NCI-H146 (cell line): ENCODE measurements around the gene PDCD4.
A peak's percentile ranks its signal among the peaks of the same experiment; 100 is the strongest.
"Not testable (repeated sequence)": the region's sequence is repeated elsewhere in the genome, so short reads cannot be mapped to it uniquely, and the experiment has no call there.

Experiments
- DNase-seq: peaks from one replicate; lab custom pipeline; 2025; lab: John Stamatoyannopoulos, UW

PDCD4 gene

DNA sequence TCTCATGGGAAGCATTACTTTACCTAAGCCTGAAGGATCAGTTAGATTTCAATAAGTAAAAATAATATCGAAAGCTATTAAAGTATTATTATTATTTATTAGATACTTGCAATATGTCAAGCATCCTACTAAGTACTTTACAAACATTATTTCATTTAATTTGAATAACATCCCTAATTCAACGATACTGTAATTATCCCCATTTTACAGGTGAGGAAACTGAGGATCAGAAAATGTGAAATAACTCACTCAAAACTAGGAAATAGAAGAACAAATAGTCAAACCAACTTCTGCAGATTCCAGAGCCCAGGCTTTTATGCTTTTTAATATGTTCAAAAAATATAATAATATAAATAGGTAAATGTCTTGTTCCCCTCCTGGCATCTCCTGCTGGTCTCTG lies 10.3 kb upstream of the PDCD4 start:
- no peak for DNase-seq

DNA sequence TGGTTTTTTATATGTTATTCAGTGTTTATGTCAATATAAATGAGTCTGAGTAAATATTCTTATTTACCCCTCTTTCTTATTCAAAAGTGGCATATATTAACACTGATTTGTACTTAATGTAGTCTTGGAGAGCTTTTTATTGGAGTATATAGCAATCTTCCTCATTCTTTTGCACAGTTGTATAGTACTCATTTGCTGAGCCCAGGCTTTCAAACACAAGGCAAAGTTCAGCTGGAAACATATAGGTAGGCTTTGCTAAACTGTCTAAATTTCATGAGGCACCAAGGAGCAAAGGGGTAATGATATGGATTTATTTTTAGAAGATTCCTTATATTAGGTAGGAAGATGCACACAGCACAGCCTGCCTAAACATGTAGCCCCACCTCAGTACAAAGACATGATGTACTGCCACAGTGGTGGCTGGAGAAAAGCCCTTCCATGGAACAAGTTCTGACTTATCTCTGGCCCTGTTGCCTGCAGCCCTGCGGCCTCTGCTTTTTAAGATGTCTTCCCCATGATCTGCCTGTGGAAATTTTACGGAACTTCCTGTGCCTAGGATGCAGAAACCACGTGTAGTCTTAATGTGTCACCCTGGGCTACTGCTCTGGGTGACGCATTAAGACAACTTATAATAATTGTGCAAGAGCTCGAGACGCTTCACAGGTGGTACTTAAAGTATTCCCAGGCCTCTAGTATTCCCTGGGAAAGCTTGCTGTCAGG lies 9.6 kb upstream of the PDCD4 start:
- DNase-seq, result no peak

DNA sequence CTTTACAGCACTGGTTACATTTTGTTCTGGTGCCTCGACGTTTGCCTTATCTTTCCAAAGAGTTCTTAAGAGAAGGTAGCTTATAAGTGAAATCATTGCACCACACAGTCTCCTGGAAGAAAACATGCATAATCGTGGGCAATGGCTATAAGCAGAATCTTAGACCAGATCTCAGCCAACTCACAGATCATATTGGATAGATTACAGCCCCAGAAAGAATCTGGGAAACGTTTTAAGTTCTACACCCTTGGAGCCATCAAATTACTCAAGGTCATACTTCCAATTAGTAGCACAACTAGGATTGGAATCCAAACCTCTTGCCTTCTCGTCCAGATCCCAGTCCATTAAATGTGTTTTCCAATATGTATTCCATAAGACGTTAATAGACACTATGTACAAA lies 8.8 kb upstream of the PDCD4 start:
- no peak for DNase-seq

DNA sequence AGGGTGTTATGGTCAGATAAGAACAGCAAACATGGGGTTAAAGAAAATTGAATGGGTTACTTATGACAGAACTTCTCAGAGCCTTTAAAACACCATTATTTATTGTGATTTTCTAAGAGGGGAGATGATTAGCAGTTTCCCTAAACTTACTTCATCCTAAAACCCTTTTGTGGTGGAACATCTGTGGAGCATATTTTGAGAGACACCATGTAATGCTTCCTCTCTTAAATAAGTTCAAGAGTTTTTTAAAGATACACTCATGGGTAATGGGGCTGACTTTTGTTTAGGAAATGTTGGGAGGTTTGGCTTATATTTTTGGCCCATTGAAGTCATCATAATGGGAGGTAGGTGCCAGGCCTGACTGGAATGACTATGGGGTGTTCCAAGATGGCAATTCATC lies 8.4 kb upstream of the PDCD4 start:
- no peak for DNase-seq

DNA sequence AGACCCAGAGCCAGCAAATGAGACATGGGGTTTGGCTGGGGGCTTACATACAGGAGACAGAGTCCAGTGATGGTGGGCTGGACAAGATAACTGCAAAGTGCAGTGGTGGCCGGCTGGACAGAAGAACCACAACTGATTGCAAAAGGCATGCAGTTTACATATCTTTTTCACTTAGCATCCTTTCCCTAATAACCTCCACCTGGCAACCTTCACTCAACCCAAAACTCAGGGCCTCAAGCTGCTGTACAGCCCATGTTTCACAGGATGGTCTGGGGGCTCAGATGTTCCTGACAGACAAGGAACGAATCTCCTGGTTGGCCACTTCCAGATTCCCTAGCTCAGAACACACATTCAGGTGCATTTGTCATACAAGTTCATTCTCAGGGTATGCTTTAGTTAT lies 7.8 kb upstream of the PDCD4 start:
- no peak for DNase-seq

DNA sequence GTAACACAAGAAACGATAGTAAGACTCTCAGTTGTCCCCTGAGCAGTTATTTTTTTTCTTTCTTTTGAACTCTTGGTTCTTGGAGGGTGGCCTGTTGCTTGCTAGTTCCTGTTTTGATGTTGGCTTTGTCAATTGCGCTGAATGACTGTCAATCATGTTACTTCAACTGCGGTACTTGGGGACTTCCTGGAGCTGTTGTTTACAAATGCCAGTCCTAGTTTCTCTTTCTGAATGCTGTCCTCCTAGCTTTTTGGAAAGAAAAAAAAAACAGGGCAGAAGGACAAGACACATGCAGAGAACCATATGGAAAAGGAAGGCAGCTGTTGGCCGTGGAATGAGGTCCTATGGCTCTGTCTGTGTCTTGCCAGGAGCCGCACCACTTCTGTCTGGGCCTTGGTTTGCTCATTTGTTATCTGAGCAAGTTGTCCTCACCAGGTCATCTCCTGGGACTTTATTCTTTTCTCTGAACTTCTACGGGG lies 7.0 kb upstream of the PDCD4 start:
- no peak for DNase-seq

DNA sequence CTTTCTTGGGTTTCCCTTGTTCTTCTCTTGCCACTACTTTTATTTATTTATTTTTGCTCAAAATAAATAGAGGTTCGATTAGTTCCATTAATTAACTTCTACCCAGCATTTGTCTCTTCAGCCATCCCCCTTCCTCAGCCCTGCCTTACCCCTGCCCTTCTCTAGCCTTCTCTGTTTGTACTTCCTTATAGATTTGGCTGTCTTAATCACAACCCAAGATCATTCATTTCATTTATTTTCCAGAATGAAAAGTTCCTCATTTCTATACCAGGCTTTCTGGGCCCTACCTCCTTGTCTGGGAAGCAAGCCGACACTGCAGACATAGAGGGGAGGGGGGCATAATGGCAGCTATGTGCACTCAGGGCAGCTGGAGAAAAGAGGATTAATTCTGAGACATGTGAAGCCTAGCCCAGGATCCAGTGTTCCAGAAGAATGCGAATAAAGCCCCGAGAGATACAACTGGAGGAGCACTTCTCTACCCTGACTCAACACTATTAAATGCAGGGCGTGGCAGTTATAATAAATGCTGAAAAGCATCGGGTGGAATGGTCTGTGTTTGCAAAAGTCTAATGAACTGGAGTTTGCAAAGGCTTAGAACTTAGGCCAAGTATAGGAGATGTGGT lies 6.4 kb upstream of the PDCD4 start:
- no peak for DNase-seq

DNA sequence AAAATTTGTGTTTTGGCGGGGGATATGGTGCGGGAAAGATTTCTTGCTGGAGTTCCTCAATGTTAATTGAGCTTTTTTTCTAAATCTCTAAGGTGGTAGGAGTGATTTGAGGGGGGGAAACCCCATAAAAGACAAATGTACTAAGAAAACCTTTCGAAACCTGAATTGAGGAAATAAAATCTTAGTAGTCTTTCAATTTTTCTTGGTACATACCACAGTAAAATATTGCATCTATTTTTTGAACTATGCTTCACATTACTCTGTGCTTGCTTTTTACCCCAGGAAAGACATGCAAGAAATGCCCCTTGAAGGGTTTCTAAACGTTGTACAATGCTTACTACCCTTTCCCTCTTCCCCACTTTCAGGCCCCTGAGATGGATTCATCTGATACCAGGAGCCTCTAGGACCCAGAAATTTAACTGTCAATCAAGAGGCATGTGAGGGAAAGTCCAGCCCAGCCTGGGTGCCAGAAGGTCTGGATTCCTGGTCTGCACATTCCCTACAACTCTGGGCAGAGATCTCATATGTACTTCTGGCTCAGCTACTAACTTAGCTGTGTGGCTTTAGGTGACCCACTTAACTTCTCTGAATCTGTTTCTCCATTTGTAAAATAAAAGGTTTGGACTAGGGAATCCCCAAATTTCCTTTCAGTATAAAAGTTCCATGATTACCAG lies 5.8 kb upstream of the PDCD4 start:
- DNase-seq, result no peak

DNA sequence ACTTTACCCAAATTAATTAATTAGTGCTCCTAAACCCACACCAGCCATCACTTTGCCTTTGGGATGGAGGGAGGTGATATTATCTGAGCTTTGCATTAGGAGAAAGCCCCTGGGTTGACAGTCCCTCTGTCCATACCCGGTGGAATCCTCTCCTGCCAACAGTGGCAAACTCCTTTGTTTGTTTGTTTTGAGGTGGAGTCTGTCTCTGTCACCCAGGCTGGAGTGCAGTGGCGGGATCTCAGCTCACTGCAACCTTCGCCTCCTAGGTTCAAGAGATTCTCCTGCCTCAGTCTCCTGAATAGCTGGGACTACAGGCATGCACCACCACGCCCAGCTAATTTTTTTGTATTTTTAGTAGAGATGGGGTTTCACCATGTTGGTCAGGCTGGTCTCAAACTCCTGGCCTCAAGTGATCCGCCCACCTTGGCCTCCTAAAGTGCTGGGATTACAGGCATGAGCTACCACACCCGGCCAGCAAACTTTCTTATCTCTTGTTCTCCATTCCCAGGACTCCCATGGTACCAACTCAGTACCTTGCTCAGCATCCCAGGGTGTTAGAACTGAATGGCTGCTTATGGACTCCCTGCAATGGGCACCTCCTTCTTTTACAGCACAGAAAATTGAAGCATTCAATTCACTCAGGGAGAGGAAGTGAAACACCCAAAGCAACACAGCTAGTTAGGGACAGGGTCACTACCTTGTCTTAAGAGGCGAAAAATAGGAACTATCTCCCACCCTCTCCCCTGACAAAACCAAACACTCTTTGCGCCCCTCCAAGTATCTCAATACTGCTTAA lies 4.5 kb upstream of the PDCD4 start:
- DNase-seq, result not testable (repeated sequence)

DNA sequence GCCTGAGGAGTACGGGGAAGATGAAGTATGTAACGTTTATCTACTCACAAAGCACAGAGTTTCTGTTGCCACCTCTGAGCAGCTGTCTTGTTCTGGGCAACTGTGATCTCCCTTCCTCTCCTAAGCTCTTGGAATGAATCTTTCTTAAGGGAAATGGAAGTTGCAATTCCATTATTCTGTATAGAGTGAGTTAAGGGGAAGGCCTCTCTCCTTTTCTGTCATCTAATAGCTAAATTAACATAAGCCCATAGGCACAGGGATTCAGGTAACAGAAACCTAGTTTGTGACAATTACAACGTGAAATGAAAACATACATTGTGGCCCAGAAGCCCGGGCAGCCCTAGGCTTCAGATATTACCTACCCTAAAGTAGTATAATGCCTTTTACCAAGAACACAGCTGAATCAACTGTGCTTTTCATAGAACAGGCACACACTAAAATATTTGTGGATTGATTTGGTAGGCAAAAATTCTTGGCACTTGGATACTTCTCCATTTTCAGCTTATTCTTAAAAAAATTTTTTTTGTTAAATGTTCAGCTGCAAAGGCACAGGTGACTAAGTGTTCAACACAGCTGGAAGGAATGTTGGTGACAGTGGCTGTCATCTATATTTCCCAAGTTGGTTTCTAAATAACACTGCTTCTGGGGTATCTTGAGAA lies 3.8 kb upstream of the PDCD4 start:
- DNase-seq, result no peak

DNA sequence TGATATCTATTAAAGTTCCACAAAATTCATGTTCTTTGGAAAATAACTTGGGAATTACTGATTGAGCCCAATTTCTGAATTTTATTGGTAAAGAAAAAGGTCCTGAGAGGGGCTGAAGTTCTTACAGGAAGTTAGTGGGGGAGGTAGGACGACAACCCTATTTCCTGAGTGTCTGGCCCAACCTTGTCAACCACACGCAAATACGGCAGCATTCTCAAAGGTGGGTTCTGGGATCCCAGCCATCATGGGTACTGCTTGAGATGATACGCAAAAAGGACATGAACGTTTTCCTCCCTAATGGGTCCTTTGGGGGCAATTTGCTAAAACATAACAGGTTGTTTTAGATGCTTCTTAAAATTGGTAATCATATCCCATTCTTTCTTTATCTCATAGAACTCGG lies 2.7 kb upstream of the PDCD4 start:
- no peak for DNase-seq

DNA sequence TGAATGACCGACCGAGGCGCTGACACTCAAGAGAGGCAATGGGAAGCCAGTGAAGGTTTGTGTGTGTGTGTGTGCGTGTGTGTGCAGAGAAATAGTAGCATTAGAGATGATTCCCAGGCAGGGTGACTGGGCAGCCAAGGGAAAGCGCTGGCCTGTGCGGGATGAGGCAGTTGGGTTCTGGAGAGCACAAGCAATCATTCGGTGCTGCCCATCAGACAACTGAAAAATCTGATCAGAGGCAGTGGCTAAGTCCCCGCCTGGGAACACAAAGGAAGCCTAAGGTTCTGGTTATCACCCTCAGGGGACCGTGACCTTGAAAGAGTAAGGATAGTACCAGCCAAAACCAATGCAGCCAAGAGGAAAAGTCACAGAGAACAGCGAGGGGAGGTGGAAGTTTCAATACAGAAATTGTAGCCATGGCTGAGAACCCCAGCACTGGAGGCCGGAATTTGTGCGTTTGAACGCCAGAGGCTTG lies 868 bp upstream of the PDCD4 start:
- peak; percentile 8 for DNase-seq

DNA sequence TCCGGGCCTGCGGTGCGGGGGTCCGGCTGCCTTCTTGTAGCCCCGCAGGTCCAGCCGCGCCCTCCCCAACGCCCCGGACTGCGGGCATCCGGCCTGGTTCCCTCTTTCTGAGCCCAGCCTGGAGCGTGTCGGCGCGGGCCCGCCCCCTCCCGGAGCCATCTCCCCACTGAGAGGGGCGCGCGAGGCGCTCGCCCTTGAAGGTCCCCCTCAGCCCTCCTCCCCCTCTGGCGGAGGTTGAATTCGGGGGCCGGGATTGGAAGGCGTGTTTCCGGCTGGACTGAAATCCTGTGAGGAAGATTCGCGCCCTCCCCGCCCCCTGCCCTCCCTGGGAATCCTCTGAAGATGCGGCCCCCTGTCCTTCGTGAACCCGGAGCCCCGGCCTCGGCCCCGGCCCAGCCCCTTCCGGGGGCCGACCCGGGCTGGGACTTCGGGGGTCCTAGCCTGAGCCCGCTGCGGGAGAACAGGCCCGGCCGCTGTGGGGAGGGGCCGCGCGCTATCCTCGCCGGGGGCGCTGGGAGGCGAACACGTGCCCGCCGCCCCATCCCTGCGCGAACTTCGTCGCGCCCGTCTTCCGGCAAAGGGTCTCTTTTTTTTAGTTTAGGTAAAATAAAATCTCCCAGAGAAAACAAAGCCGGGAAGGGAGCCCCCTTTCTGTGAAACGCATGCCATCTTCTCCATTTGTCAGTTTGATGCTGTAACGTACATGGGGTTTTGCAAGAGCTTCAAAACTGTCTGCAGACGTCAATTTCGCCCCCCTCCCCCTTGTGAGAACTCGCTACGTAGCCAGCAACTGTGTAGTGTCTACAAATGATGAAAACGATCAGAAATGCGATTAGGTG lies 636 bp downstream of the PDCD4 start:
- DNase-seq, result peak; percentile 83

DNA sequence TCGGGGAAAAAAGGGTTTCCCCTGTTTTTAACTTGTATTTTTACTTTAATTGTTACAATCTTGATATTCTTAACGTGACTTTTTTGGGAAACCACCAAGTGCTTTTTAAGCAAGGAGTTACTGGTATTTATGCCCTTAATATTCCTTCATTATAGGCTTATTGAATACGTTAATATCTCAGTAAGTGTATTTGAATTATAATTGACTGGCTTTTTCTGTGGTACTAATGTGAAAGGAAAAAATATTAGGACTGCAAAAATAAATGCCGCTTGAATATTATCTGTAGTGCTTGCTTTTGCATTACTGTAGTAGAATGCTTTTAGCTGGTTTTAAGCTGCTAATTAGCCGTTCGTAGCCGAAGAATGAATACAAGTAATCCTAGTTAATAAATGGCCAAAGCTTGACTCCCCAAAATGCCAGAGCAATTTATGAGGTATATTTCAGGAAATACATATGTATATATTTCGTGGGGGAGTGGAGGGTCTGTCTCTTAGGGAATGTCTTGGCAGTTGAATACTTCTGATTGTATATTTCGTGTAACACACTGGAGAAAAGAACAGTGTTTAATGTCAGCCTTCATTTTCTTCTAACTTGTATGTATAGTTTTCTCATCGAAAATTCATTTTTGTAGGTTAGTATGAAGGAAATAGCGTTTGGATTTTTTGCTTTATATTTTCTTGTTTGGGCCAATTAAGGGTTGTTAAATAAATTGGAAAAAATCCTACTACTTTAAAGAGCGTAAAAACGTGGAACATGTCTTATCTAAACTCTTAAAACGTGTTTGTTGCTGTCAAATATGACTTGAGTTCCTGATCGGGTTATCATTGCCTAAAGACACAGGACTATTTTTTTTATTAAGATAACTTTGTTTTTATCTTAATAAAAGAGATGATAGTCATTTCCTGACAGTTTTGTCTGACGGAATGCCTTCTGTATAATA lies 1.5 kb downstream of the PDCD4 start:
- no peak for DNase-seq

DNA sequence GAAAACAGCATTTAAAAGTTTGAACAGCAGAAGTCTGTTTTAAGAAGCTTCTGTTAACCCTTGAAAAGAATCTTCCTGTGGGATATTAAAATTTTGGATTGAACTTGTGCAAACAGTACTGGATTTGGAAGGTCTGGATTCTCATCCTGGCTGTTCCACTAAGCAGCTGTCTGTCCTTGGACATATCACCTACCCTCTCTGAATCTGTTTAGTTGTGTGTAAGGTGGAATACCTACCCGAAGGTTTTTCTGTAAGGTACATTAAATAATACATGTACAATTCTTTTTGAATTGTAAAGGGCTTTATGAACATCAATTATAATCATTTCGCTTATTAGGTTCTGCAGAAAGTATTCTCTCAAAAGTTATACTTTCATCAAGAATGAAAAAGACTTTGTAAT lies 2.2 kb downstream of the PDCD4 start:
- no peak for DNase-seq

DNA sequence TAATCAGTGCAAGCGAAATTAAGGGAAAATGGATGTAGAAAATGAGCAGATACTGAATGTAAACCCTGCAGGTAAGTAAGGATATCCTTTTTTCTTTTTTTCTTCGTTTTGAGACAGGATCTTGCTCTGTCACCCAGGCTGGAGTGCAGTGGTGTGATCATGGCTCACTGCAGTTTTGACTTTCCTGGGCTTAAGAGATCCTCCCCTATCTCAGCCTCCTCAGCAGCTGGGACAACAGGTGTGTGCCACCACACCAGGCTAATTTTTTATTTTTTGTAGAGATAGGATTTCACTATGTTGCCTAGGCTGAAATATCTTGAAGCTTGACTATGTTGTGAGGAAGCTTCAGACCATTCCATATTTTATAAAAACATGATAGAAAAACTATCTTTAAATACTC lies 4.3 kb downstream of the PDCD4 start:
- no peak for DNase-seq

DNA sequence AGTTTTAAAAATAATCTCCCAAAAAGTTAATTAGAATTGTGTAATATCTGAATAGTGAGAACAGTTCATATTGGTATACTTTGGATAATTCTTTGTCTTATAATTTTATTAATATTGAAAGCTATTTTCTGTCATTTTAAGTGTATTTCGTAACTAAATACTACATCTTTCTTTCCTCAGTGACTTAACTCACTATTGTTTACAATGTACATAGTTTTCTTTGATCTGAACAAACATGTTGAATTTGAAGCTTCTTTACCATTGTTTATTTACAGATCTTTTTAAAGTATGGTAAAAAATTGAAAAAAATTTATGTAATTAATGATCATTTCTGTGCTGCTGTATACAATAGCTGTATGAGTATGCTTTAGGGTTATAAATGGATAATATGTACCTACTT lies 5.1 kb downstream of the PDCD4 start:
- no peak for DNase-seq

DNA sequence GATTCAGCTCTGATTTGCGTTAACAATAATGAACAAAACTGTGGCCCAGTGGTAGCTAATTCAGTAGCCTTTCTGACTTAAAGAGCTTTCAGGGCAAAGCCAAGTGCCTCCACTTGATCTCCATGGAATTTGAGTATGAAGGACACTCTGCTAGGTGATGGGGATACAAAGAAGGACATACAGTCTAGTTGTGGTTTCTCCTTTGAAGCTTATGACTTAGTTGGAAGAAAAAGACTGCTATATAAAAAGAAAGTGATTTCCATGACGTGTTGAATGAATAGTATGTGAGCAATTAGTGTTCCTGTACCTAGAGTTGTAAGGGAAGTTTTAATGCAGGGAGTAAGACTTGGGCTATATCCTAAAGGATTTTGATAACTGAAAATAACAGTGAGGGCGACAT lies 8.3 kb downstream of the PDCD4 start:
- no peak for DNase-seq

DNA sequence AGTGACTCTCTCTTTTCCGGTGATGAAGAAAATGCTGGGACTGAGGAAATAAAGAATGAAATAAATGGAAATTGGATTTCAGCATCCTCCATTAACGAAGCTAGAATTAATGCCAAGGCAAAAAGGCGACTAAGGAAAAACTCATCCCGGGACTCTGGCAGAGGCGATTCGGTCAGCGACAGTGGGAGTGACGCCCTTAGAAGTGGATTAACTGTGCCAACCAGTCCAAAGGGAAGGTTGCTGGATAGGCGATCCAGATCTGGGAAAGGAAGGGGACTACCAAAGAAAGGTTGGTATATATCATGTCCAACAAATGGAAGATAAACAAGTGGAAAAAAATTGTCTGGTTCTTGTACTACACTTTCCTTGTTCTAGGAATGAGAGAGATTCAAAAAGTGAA lies 9.5 kb downstream of the PDCD4 start:
- no peak for DNase-seq

DNA sequence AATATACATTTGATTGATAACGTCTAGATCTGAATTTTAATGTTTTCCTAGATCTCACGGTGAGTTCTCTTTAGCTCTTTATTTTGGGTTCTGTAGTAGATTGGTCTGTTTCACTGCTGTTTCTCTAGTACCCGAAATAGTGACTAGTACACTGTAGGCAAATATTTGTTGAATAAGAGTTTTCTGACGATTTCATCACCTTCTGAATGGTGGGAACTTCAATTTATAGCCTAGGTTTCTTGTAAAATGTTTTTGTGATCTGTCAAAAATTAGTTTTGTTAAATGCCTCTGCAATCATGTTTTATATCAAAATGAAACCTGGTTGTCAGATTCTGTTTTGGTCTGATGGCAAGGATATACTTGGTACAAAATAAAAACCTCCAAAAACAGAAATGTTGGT lies 10.2 kb downstream of the PDCD4 start:
- DNase-seq, result no peak
